ENCODE data around the gene ZNF106.

The ZNF106 gene

GRCh38 chr15:42471002-42471401 is 19.9 kb downstream of the ZNF106 start:
- peaks cover 11% of the 10 kb centered on the region for H3K36me3 ChIP-seq (ENCODE audit: low read length)
- no peaks in the 10 kb centered on the region for H3K9me2 ChIP-seq (replicated peaks; ENCODE audit: insufficient read depth, low read length)
- no peaks in the 10 kb centered on the region for H3K9me3 ChIP-seq (ENCODE audit: insufficient read depth, low read length)
- no peak for TF ChIP-seq CTCF (IDR thresholded peaks at IDR 0.05; ENCODE audit: insufficient read depth, low read length, poor library complexity, severe bottlenecking)
- no peak for TF ChIP-seq EZH2phosphoT487 (conservative IDR thresholded peaks at IDR 0.05; ENCODE audit: low read length)
- H3K79me2 ChIP-seq (ENCODE audit: insufficient read depth, low read length), result peaks cover 66% of the 10 kb centered on the region
- no peak overlapping the region for H3K27ac ChIP-seq (ENCODE audit: low read depth, low read length)
- no peaks in the 10 kb centered on the region for H4K20me1 ChIP-seq (ENCODE audit: low read depth, low read length)
- no peaks in the 10 kb centered on the region for H3K27me3 ChIP-seq (ENCODE audit: low read length)
- no peak overlapping the region for H3K9ac ChIP-seq (ENCODE audit: low read length)
- no peak overlapping the region for H3K4me2 ChIP-seq (ENCODE audit: low read depth, low read length, poor library complexity, severe bottlenecking)
- H3F3A ChIP-seq (ENCODE audit: insufficient read depth), result peaks cover 15% of the 10 kb centered on the region; the same call in 1 of the 2 replicates
- H2AFZ ChIP-seq (ENCODE audit: low read depth, low read length, severe bottlenecking), result no peak overlapping the region
- no peak overlapping the region for H3K4me3 ChIP-seq (ENCODE audit: insufficient read depth, low read length, poor library complexity, severe bottlenecking)

- Histone ChIP-seq H2AFZ (ENCODE audit: low read depth, low read length, severe bottlenecking) (no peak overlapping the region), H3K36me3 (ENCODE audit: low read length) (peaks cover 13% of the 10 kb centered on the region), H4K20me1 (ENCODE audit: low read depth, low read length) (no peaks in the 10 kb centered on the region), H3K27me3 (ENCODE audit: low read length) (no peaks in the 10 kb centered on the region), H3K9me2 (replicated peaks; ENCODE audit: insufficient read depth, low read length) (no peaks in the 10 kb centered on the region), H3F3A (ENCODE audit: insufficient read depth) (0 out of 2 replicates have a peak, but pooled peaks cover 7% of the 10 kb centered on the region), H3K79me2 (ENCODE audit: insufficient read depth, low read length) (peaks cover 32% of the 10 kb centered on the region; the same call in 1 of the 2 replicates), H3K27ac (ENCODE audit: low read depth, low read length) (no peak overlapping the region), H3K4me3 (ENCODE audit: insufficient read depth, low read length, poor library complexity, severe bottlenecking) (no peak overlapping the region), H3K9me3 (ENCODE audit: insufficient read depth, low read length) (no peaks in the 10 kb centered on the region), H3K4me2 (ENCODE audit: low read depth, low read length, poor library complexity, severe bottlenecking) (no peak overlapping the region), H3K9ac (ENCODE audit: low read length) (no peak overlapping the region)
- no peak for TF ChIP-seq CTCF (IDR thresholded peaks at IDR 0.05; ENCODE audit: insufficient read depth, low read length, poor library complexity, severe bottlenecking)
- no peak for TF ChIP-seq EZH2phosphoT487 (conservative IDR thresholded peaks at IDR 0.05; ENCODE audit: low read length)
Observed at GRCh38 chr15:42465520-42466259, 25.3 kb downstream of the ZNF106 start.

GRCh38 chr15:42461261-42461660 is 29.7 kb downstream of the ZNF106 start:
- no peaks in the 10 kb centered on the region for H3K27me3 ChIP-seq (ENCODE audit: low read length)
- no peak overlapping the region for H2AFZ ChIP-seq (ENCODE audit: low read depth, low read length, severe bottlenecking)
- no peaks in the 10 kb centered on the region for H4K20me1 ChIP-seq (ENCODE audit: low read depth, low read length)
- no peaks in the 10 kb centered on the region for H3K9me3 ChIP-seq (ENCODE audit: insufficient read depth, low read length)
- TF ChIP-seq CTCF (IDR thresholded peaks at IDR 0.05; ENCODE audit: insufficient read depth, low read length, poor library complexity, severe bottlenecking) (no peak), EZH2phosphoT487 (conservative IDR thresholded peaks at IDR 0.05; ENCODE audit: low read length) (no peak)
- H3K9ac ChIP-seq (ENCODE audit: low read length), result no peak overlapping the region
- no peak overlapping the region for H3K4me2 ChIP-seq (ENCODE audit: low read depth, low read length, poor library complexity, severe bottlenecking)
- 0 out of 2 replicates have a peak, but pooled peaks cover 7% of the 10 kb centered on the region for H3F3A ChIP-seq (ENCODE audit: insufficient read depth)
- no peak overlapping the region for H3K27ac ChIP-seq (ENCODE audit: low read depth, low read length)
- no peaks in the 10 kb centered on the region for H3K9me2 ChIP-seq (replicated peaks; ENCODE audit: insufficient read depth, low read length)
- H3K79me2 ChIP-seq (ENCODE audit: insufficient read depth, low read length), result peaks cover 19% of the 10 kb centered on the region; the same call in 1 of the 2 replicates
- H3K4me3 ChIP-seq (ENCODE audit: insufficient read depth, low read length, poor library complexity, severe bottlenecking), result no peak overlapping the region
- H3K36me3 ChIP-seq (ENCODE audit: low read length), result peaks cover 5% of the 10 kb centered on the region; the same call in 1 of the 2 replicates

All from SU-DHL-6 (cell line).